HepG2 (cell line): ENCODE measurements around the gene NBPF1. TPM values are rescaled to one million over a fixed set of nuclear protein-coding genes. Genes with fewer than 3 reads are reported as not detected.

ENCODE experiments used
- ARHGAP35 ChIP-seq: sonication (generic); formaldehyde crosslinking; IDR thresholded peaks from 2 replicates; pipeline ENCODE4 v1.9.0; 2022; ENCODE audit warnings: mild to moderate bottlenecking, inconsistent platforms, moderate library complexity, missing genetic modification reagents, borderline replicate concordance
- HNRNPLL ChIP-seq: fragments of 200-400 bp; formaldehyde crosslinking; IDR thresholded peaks from 2 replicates; pipeline ENCODE4 v1.6.1; 2017; ENCODE audit warnings: mild to moderate bottlenecking, low read depth, low read length; ENCODE audit not compliant: poor library complexity, severe bottlenecking
- SPEN ChIP-seq: sonication (generic); formaldehyde crosslinking; IDR thresholded peaks from 2 replicates; pipeline ENCODE4 v1.5.1; 2020; ENCODE audit warnings: low read depth, mild to moderate bottlenecking, missing genetic modification reagents
- ZNF746 ChIP-seq: sonication (generic); formaldehyde crosslinking; IDR thresholded peaks from 2 replicates; pipeline ENCODE4 v1.8.0; 2022; ENCODE audit warnings: mild to moderate bottlenecking, missing genetic modification reagents
- ZSCAN31 ChIP-seq: sonication (generic); formaldehyde crosslinking; IDR thresholded peaks from 2 replicates; pipeline ENCODE4 v1.5.0; 2020; ENCODE audit warnings: low read depth, mild to moderate bottlenecking, missing genetic modification reagents
- polyA plus RNA-seq, 8 experiments: library from polyadenylated mRNA; depleted of rRNA in 3 of 8; stranded (reverse) in 7 of 8; unstranded in 1 of 8; fragments of >200 nt; fragmentation: Illumina TruSeq in 4 of 8; extraction: Trizol in 4 of 8; gene quantifications; 2 replicates each; pipeline versions ENCODE4 v1.2.1 to v1.2.3, GENCODE V29; 2011 to 2016; ENCODE audit warnings: low read depth in 4 of 8, missing spikeins in 1 of 8, mixed read lengths in 1 of 8; ENCODE audit not compliant: insufficient read depth in 1 of 8
- total RNA-seq, 5 experiments: library from RNA; depleted of rRNA; stranded (reverse); fragments of >200 nt; fragmentation: Illumina TruSeq; extraction: Trizol; gene quantifications; 2 replicates each; pipeline ENCODE4 v1.2.3, GENCODE V29; 2016; ENCODE audit warnings: low read depth in 1 of 5
- TF ChIP-seq, protein P1 (sequence below): sonication (generic); formaldehyde crosslinking; conservative IDR thresholded peaks from 2 replicates; pipeline ENCODE4 v1.8.0; 2022; ENCODE audit warnings: mild to moderate bottlenecking, moderate library complexity, missing genetic modification reagents
- TF ChIP-seq, protein P2 (sequence below): sonication (generic); formaldehyde crosslinking; IDR thresholded peaks from 2 replicates; pipeline ENCODE4 v1.5.1; 2020; ENCODE audit warnings: mild to moderate bottlenecking, missing genetic modification reagents, moderate library complexity
- TF ChIP-seq, protein P3 (sequence below): sonication (generic); formaldehyde crosslinking; IDR thresholded peaks from 2 replicates; pipeline ENCODE4 v1.8.1; 2023; ENCODE audit warnings: mild to moderate bottlenecking, moderate library complexity, missing genetic modification reagents
- TF ChIP-seq, protein P4 (sequence below): sonication (generic); formaldehyde crosslinking; IDR thresholded peaks from 2 replicates; pipeline ENCODE4 v1.5.1; 2020; ENCODE audit warnings: mild to moderate bottlenecking, missing genetic modification reagents, borderline replicate concordance
- TF ChIP-seq, protein P5 (sequence below): sonication (generic); formaldehyde crosslinking; conservative IDR thresholded peaks from 2 replicates; pipeline ENCODE4 v1.8.0; 2022; ENCODE audit warnings: missing genetic modification reagents

NBPF1 gene
- total and polyA plus RNA-seq, 2 of the 13 experiments (the other 11 are each of a cell fraction or from before 2014, with no cell fraction given) = 30.3 to 35.6 TPM

DNA sequence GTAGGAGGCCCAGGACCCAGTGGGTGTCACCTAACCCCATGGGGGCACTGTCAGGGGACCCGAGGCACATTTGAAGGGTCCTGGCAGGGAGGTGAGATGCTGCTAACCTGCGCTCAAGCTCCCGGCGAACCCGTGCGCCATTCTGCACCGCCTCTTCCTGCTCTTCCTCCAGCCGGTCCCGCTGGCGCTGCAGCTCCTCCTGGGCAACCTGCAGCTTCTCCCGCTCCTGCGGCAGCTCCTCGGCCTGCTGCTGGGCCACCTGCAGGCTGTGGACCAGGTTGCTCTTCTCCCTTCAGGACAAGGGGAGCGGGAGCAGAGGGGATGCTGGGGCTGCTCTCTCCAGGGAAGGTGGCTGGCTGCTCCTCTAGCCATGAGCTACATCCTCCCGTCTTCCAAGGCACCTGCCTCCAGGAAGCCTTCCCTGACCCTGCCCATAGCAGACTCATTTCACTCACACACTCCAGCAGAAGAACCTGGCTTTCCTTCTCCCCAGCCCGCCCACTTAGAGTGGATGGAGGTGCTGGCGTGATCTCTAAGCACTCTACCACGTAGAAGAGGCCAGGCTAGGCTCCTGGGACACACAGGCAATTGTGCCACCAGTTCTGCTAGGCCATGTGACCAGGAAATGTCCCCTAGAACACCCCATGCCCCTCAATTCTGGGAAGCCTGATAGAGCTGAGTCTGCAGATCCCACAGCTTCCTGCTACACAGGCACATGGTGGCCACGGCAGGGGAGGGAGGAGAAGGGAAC lies 15.2 kb upstream of the NBPF1 start (continued):
- TF ChIP-seq, protein P1, sequence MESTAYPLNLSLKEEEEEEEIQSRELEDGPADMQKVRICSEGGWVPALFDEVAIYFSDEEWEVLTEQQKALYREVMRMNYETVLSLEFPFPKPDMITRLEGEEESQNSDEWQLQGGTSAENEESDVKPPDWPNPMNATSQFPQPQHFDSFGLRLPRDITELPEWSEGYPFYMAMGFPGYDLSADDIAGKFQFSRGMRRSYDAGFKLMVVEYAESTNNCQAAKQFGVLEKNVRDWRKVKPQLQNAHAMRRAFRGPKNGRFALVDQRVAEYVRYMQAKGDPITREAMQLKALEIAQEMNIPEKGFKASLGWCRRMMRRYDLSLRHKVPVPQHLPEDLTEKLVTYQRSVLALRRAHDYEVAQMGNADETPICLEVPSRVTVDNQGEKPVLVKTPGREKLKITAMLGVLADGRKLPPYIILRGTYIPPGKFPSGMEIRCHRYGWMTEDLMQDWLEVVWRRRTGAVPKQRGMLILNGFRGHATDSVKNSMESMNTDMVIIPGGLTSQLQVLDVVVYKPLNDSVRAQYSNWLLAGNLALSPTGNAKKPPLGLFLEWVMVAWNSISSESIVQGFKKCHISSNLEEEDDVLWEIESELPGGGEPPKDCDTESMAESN (CRISPR knock-in tag) = no peak
- TF ChIP-seq SPEN (CRISPR knock-in tag) (no peak), ZNF746 (0 out of 2 replicates have a peak, but pooled peaks have one; percentile 13), HNRNPLL (peak; percentile 24), ARHGAP35 (no peak), ZSCAN31 (no peak)
- TF ChIP-seq, protein P2, sequence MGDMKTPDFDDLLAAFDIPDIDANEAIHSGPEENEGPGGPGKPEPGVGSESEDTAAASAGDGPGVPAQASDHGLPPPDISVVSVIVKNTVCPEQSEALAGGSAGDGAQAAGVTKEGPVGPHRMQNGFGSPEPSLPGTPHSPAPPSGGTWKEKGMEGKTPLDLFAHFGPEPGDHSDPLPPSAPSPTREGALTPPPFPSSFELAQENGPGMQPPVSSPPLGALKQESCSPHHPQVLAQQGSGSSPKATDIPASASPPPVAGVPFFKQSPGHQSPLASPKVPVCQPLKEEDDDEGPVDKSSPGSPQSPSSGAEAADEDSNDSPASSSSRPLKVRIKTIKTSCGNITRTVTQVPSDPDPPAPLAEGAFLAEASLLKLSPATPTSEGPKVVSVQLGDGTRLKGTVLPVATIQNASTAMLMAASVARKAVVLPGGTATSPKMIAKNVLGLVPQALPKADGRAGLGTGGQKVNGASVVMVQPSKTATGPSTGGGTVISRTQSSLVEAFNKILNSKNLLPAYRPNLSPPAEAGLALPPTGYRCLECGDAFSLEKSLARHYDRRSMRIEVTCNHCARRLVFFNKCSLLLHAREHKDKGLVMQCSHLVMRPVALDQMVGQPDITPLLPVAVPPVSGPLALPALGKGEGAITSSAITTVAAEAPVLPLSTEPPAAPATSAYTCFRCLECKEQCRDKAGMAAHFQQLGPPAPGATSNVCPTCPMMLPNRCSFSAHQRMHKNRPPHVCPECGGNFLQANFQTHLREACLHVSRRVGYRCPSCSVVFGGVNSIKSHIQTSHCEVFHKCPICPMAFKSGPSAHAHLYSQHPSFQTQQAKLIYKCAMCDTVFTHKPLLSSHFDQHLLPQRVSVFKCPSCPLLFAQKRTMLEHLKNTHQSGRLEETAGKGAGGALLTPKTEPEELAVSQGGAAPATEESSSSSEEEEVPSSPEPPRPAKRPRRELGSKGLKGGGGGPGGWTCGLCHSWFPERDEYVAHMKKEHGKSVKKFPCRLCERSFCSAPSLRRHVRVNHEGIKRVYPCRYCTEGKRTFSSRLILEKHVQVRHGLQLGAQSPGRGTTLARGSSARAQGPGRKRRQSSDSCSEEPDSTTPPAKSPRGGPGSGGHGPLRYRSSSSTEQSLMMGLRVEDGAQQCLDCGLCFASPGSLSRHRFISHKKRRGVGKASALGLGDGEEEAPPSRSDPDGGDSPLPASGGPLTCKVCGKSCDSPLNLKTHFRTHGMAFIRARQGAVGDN = peak; percentile 25; the same call in 1 of the 2 replicates
- TF ChIP-seq, protein P3, sequence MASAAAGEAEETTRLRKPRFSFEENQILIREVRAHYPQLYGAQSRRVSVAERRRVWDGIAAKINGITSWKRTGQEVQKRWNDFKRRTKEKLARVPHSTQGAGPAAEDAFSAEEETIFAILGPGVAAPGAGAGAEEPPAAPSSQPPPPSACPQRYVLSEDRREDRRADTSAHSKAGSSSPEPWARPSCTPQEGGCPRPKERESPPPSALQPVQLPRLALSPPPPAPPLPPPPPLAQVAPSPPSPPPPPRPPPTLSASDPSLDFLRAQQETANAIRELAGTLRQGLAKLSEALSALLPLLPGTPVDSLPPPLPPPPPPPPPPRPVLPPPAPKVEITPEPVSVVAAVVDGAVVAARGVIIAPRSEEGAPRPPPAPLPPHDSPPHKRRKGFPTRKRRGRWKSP (CRISPR knock-in tag) = no peak
- TF ChIP-seq, protein P4, sequence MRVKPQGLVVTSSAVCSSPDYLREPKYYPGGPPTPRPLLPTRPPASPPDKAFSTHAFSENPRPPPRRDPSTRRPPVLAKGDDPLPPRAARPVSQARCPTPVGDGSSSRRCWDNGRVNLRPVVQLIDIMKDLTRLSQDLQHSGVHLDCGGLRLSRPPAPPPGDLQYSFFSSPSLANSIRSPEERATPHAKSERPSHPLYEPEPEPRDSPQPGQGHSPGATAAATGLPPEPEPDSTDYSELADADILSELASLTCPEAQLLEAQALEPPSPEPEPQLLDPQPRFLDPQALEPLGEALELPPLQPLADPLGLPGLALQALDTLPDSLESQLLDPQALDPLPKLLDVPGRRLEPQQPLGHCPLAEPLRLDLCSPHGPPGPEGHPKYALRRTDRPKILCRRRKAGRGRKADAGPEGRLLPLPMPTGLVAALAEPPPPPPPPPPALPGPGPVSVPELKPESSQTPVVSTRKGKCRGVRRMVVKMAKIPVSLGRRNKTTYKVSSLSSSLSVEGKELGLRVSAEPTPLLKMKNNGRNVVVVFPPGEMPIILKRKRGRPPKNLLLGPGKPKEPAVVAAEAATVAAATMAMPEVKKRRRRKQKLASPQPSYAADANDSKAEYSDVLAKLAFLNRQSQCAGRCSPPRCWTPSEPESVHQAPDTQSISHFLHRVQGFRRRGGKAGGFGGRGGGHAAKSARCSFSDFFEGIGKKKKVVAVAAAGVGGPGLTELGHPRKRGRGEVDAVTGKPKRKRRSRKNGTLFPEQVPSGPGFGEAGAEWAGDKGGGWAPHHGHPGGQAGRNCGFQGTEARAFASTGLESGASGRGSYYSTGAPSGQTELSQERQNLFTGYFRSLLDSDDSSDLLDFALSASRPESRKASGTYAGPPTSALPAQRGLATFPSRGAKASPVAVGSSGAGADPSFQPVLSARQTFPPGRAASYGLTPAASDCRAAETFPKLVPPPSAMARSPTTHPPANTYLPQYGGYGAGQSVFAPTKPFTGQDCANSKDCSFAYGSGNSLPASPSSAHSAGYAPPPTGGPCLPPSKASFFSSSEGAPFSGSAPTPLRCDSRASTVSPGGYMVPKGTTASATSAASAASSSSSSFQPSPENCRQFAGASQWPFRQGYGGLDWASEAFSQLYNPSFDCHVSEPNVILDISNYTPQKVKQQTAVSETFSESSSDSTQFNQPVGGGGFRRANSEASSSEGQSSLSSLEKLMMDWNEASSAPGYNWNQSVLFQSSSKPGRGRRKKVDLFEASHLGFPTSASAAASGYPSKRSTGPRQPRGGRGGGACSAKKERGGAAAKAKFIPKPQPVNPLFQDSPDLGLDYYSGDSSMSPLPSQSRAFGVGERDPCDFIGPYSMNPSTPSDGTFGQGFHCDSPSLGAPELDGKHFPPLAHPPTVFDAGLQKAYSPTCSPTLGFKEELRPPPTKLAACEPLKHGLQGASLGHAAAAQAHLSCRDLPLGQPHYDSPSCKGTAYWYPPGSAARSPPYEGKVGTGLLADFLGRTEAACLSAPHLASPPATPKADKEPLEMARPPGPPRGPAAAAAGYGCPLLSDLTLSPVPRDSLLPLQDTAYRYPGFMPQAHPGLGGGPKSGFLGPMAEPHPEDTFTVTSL (CRISPR knock-in tag) = no peak
- TF ChIP-seq, protein P5, sequence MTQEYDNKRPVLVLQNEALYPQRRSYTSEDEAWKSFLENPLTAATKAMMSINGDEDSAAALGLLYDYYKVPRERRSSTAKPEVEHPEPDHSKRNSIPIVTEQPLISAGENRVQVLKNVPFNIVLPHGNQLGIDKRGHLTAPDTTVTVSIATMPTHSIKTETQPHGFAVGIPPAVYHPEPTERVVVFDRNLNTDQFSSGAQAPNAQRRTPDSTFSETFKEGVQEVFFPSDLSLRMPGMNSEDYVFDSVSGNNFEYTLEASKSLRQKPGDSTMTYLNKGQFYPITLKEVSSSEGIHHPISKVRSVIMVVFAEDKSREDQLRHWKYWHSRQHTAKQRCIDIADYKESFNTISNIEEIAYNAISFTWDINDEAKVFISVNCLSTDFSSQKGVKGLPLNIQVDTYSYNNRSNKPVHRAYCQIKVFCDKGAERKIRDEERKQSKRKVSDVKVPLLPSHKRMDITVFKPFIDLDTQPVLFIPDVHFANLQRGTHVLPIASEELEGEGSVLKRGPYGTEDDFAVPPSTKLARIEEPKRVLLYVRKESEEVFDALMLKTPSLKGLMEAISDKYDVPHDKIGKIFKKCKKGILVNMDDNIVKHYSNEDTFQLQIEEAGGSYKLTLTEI (CRISPR knock-in tag) = no peak
